Vagina (tissue), 2 donors: Measurements from ENCODE around the gene BAZ1B.

ENCODE experiments used
- CTCF ChIP-seq, 3 experiments: fragments of 450-650 bp in 2 of 3; fragments of 200-600 bp in 1 of 3; sonication (generic) in 1 of 3; IDR thresholded peaks; one replicate each; pipeline ENCODE4 v1.5.1; 2017 to 2019; ENCODE audit warnings: antibody characterized with exemption in 3 of 3, mild to moderate bottlenecking in 2 of 3, moderate library complexity in 2 of 3
- POLR2A ChIP-seq, 2 donors: fragments of 450-650 bp; IDR thresholded peaks; one replicate each; pipeline ENCODE4 v1.6.1; 2017; ENCODE audit warnings: antibody characterized with exemption in 2 of 2, mild to moderate bottlenecking in 2 of 2, moderate library complexity in 2 of 2
- POLR2AphosphoS5 ChIP-seq, 2 donors: sonication (generic); formaldehyde crosslinking; IDR thresholded peaks; one replicate each; pipeline ENCODE4 v1.9.0; 2017; ENCODE audit warnings: antibody characterized with exemption in 2 of 2, mild to moderate bottlenecking in 2 of 2, low read depth in 1 of 2; ENCODE audit not compliant: insufficient read depth in 1 of 2

GRCh38 chr7:73395538-73396503, 126.3 kb downstream of the BAZ1B start:
- TF ChIP-seq CTCF (IDR thresholded peaks at IDR 0.05), result no peak
- no peak for TF ChIP-seq POLR2A (IDR thresholded peaks at IDR 0.05)
- TF ChIP-seq POLR2AphosphoS5 (IDR thresholded peaks at IDR 0.05; ENCODE audit: insufficient read depth in 1 of 2, low read depth in 1 of 2), result no peak
